HepG2 (cell line): ENCODE data around the gene PTPRD.

ENCODE experiments used
- EP300 ChIP-seq, 3 experiments: sonication (generic) in 1 of 3; formaldehyde crosslinking in 1 of 3; IDR thresholded peaks; 2 replicates each; pipeline versions ENCODE4 v1.5.1 to v1.6.1; 2011 to 2020; ENCODE audit warnings: low read depth in 2 of 3, low read length in 2 of 3, borderline replicate concordance in 1 of 3, improper control_type of control experiment in 1 of 3, mild to moderate bottlenecking in 1 of 3, missing genetic modification reagents in 1 of 3, moderate library complexity in 1 of 3
- JUN ChIP-seq: sonication (generic); formaldehyde crosslinking; IDR thresholded peaks from 2 replicates; pipeline ENCODE4 v1.4.0; 2020; ENCODE audit warnings: mild to moderate bottlenecking, missing genetic modification reagents
- MAZ ChIP-seq, 2 experiments: sonication (generic) in 1 of 2; formaldehyde crosslinking in 1 of 2; IDR thresholded peaks; 2 replicates each; pipeline versions ENCODE4 v1.5.0 to v1.6.1; 2012 to 2020; ENCODE audit warnings: low read depth in 2 of 2, mild to moderate bottlenecking in 2 of 2, borderline replicate concordance in 1 of 2, improper control_type of control experiment in 1 of 2, low read length in 1 of 2, missing genetic modification reagents in 1 of 2, moderate library complexity in 1 of 2
- NFE2L1 ChIP-seq: sonication (generic); formaldehyde crosslinking; IDR thresholded peaks from 2 replicates; pipeline ENCODE4 v1.4.0; 2020; ENCODE audit warnings: missing genetic modification reagents, mild to moderate bottlenecking, borderline replicate concordance
- POLR2A ChIP-seq, 2 experiments: IDR thresholded peaks; 2 replicates each; pipeline ENCODE4 v1.6.1; 2011; ENCODE audit warnings: low read depth in 2 of 2, low read length in 2 of 2, mild to moderate bottlenecking in 1 of 2, moderate library complexity in 1 of 2; ENCODE audit not compliant: insufficient read depth in 1 of 2
- SIN3B ChIP-seq: fragments of 150-350 bp; IDR thresholded peaks from 2 replicates; pipeline ENCODE4 v1.6.1; 2014; ENCODE audit warnings: low read length
- YY1 ChIP-seq: IDR thresholded peaks from 2 replicates; pipeline ENCODE4 v1.6.1; 2011; ENCODE audit warnings: low read length, low read depth, moderate library complexity, mild to moderate bottlenecking; ENCODE audit not compliant: insufficient read depth, insufficient replicate concordance
- ZNF609 ChIP-seq: sonication (generic); formaldehyde crosslinking; IDR thresholded peaks from 2 replicates; pipeline ENCODE4 v1.4.0; 2020; ENCODE audit warnings: mild to moderate bottlenecking, missing genetic modification reagents, borderline replicate concordance
- ZNF639 ChIP-seq: conservative IDR thresholded peaks from 2 replicates; pipeline ENCODE4 v1.6.1; 2018; ENCODE audit warnings: missing genetic modification reagents
- TF ChIP-seq, protein P1 (sequence below): IDR thresholded peaks from 2 replicates; pipeline ENCODE4 v1.6.1; 2016
- TF ChIP-seq, protein P2 (sequence below): sonication (generic); formaldehyde crosslinking; IDR thresholded peaks from 2 replicates; pipeline ENCODE4; 2020; ENCODE audit warnings: missing genetic modification reagents, mild to moderate bottlenecking, borderline replicate concordance
- TF ChIP-seq, protein P3 (sequence below): sonication (generic); formaldehyde crosslinking; IDR thresholded peaks from 2 replicates; pipeline ENCODE4 v1.5.0; 2020; ENCODE audit warnings: mild to moderate bottlenecking, missing genetic modification reagents

DNA sequence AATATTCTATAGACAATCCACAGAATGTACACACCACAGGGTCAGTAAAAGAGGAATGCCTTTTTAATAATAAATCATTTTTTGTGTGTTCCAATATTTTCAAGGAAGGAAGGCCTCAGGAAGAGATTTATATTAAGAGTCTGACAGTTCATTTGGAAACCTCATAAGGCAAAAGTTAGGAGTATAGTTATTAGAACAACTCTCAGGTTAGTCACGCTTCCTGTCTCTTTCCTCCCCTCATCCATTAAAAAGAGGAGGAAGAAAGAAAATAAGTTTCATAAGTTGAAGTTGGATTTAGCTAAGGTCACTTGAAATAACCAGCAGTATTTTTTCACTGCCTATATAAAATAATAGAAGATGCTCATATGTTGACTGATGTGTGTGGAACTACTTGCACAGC lies 863.2 kb downstream of the PTPRD start:
- no peak for TF ChIP-seq NFE2L1 (CRISPR knock-in tag)
- no peak for TF ChIP-seq JUN (CRISPR knock-in tag)
- TF ChIP-seq SIN3B: no peak
- no peak for TF ChIP-seq ZNF639 (CRISPR knock-in tag)
- TF ChIP-seq, protein P1, sequence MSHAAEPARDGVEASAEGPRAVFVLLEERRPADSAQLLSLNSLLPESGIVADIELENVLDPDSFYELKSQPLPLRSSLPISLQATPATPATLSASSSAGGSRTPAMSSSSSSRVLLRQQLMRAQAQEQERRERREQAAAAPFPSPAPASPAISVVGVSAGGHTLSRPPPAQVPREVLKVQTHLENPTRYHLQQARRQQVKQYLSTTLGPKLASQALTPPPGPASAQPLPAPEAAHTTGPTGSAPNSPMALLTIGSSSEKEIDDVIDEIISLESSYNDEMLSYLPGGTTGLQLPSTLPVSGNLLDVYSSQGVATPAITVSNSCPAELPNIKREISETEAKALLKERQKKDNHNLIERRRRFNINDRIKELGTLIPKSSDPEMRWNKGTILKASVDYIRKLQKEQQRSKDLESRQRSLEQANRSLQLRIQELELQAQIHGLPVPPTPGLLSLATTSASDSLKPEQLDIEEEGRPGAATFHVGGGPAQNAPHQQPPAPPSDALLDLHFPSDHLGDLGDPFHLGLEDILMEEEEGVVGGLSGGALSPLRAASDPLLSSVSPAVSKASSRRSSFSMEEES: no peak
- no peak for TF ChIP-seq MAZ (IDR thresholded peaks at IDR 0.05; ENCODE audit: borderline replicate concordance, low read depth, low read length)
- TF ChIP-seq MAZ (CRISPR knock-in tag; IDR thresholded peaks at IDR 0.05; ENCODE audit: low read depth): no peak
- TF ChIP-seq POLR2A (IDR thresholded peaks at IDR 0.05; ENCODE audit: insufficient read depth in 1 of 2, low read depth in 2 of 2, low read length in 2 of 2): no peak
- TF ChIP-seq, protein P2, sequence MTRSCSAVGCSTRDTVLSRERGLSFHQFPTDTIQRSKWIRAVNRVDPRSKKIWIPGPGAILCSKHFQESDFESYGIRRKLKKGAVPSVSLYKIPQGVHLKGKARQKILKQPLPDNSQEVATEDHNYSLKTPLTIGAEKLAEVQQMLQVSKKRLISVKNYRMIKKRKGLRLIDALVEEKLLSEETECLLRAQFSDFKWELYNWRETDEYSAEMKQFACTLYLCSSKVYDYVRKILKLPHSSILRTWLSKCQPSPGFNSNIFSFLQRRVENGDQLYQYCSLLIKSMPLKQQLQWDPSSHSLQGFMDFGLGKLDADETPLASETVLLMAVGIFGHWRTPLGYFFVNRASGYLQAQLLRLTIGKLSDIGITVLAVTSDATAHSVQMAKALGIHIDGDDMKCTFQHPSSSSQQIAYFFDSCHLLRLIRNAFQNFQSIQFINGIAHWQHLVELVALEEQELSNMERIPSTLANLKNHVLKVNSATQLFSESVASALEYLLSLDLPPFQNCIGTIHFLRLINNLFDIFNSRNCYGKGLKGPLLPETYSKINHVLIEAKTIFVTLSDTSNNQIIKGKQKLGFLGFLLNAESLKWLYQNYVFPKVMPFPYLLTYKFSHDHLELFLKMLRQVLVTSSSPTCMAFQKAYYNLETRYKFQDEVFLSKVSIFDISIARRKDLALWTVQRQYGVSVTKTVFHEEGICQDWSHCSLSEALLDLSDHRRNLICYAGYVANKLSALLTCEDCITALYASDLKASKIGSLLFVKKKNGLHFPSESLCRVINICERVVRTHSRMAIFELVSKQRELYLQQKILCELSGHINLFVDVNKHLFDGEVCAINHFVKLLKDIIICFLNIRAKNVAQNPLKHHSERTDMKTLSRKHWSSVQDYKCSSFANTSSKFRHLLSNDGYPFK (CRISPR knock-in tag): no peak
- TF ChIP-seq, protein P3, sequence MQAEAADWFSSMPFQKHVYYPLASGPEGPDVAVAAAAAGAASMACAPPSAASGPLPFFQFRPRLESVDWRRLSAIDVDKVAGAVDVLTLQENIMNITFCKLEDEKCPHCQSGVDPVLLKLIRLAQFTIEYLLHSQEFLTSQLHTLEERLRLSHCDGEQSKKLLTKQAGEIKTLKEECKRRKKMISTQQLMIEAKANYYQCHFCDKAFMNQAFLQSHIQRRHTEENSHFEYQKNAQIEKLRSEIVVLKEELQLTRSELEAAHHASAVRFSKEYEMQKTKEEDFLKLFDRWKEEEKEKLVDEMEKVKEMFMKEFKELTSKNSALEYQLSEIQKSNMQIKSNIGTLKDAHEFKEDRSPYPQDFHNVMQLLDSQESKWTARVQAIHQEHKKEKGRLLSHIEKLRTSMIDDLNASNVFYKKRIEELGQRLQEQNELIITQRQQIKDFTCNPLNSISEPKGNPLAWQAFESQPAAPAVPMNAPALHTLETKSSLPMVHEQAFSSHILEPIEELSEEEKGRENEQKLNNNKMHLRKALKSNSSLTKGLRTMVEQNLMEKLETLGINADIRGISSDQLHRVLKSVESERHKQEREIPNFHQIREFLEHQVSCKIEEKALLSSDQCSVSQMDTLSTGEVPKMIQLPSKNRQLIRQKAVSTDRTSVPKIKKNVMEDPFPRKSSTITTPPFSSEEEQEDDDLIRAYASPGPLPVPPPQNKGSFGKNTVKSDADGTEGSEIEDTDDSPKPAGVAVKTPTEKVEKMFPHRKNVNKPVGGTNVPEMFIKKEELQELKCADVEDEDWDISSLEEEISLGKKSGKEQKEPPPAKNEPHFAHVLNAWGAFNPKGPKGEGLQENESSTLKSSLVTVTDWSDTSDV: no peak
- TF ChIP-seq YY1: no peak
- no peak for TF ChIP-seq EP300 (IDR thresholded peaks at IDR 0.05; ENCODE audit: low read depth in 2 of 2, low read length in 2 of 2)
- TF ChIP-seq EP300 (CRISPR knock-in tag; IDR thresholded peaks at IDR 0.05; ENCODE audit: borderline replicate concordance): no peak
- no peak for TF ChIP-seq ZNF609
